ENCODE measurements around the gene UPF2. TPM values are rescaled to one million over a fixed set of nuclear protein-coding genes. Genes with fewer than 3 reads are reported as not detected.

The UPF2 gene
- total and polyA plus RNA-seq, 2 of the 13 experiments (the other 11 are each of a cell fraction or from before 2014, with no cell fraction given): 6.2 to 14.5 TPM

DNA sequence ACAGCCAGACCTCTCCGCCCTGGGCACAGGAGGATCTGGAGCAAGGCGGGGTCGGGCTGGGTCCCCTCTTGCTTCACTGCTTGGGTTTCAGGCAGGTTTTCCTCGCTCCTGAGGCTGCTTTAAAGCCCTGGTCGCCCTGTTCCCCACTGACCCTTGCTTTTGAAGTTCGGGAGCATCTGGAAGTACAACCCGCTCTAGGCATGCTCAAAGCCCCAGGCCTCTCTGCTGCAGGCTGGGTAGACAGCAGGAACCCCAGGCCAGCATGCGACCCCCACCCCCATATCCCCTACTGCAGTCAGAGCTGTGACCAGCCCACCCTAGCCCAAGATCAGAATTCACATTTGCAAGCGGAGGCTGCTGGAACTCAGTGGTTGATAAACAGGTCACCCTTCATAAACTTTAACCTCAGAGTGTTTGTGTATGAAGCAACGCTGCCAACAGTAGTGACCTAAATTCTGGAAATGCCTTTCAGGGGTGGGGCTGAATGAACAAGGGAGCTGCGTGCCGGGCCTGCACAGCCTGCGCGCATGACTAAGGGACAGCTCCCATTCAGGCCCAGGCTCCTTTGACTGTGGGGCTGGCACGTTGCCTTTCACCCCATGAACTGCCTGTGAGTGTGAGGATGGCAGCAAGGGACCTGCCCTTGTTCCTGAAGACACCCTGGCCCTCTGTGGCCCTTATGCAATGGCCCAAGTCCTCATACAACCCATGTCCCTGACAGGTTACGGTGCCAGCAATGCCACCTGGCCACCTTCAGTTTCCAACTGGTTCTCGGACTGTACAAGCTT lies 166.9 kb downstream of the UPF2 start (continued):
- TF ChIP-seq ZSCAN20 (CRISPR knock-in tag; IDR thresholded peaks at IDR 0.05; ENCODE audit: borderline replicate concordance) (peak; percentile 49; the same call in 1 of the 2 replicates), RXRA (CRISPR knock-in tag; IDR thresholded peaks at IDR 0.05) (peak; percentile 90), JDP2 (CRISPR knock-in tag; IDR thresholded peaks at IDR 0.05; ENCODE audit: borderline replicate concordance) (no peak), ZFP41 (CRISPR knock-in tag; IDR thresholded peaks at IDR 0.05; ENCODE audit: borderline replicate concordance) (0 out of 2 replicates have a peak, but pooled peaks have one; percentile 38), SAFB2 (CRISPR knock-in tag; IDR thresholded peaks at IDR 0.05; ENCODE audit: borderline replicate concordance, low read depth) (no peak; the same call in 1 of the 2 replicates), CCDC6 (CRISPR knock-in tag; IDR thresholded peaks at IDR 0.05) (peak; percentile 71; the same call in 1 of the 2 replicates), MIXL1 (CRISPR knock-in tag; IDR thresholded peaks at IDR 0.05) (peak; percentile 63; the same call in 1 of the 2 replicates), CAMTA2 (CRISPR knock-in tag; IDR thresholded peaks at IDR 0.05; ENCODE audit: borderline replicate concordance) (no peak; the same call in 1 of the 2 replicates), MYPOP (CRISPR knock-in tag; IDR thresholded peaks at IDR 0.05) (peak; percentile 58), ZNF230 (CRISPR knock-in tag; IDR thresholded peaks at IDR 0.05) (no peak), ZBTB42 (CRISPR knock-in tag; IDR thresholded peaks at IDR 0.05) (no peak; the same call in 1 of the 2 replicates), ZZZ3 (CRISPR knock-in tag; IDR thresholded peaks at IDR 0.05; ENCODE audit: borderline replicate concordance) (no peak), CC2D1A (CRISPR knock-in tag; IDR thresholded peaks at IDR 0.05) (no peak), MLLT10 (CRISPR knock-in tag; IDR thresholded peaks at IDR 0.05) (no peak), MIER3 (CRISPR knock-in tag; IDR thresholded peaks at IDR 0.05; ENCODE audit: borderline replicate concordance) (peak; percentile 83), GATAD2A (CRISPR knock-in tag; IDR thresholded peaks at IDR 0.05) (peak; percentile 87), SETDB1 (CRISPR knock-in tag; IDR thresholded peaks at IDR 0.05; ENCODE audit: borderline replicate concordance) (no peak)
- TF ChIP-seq, protein P1, sequence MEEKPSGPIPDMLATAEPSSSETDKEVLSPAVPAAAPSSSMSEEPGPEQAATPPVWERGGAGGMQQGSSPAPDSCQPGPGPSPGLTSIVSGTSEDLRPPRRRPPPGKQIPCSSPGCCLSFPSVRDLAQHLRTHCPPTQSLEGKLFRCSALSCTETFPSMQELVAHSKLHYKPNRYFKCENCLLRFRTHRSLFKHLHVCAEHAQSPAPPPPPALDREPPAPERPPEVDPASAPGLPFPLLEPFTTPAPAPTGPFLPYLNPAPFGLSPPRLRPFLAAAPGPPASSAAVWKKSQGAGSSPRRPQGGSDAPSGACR (CRISPR knock-in tag; IDR thresholded peaks at IDR 0.05): peak; percentile 67; the same call in 1 of the 2 replicates
- TF ChIP-seq, protein P2, sequence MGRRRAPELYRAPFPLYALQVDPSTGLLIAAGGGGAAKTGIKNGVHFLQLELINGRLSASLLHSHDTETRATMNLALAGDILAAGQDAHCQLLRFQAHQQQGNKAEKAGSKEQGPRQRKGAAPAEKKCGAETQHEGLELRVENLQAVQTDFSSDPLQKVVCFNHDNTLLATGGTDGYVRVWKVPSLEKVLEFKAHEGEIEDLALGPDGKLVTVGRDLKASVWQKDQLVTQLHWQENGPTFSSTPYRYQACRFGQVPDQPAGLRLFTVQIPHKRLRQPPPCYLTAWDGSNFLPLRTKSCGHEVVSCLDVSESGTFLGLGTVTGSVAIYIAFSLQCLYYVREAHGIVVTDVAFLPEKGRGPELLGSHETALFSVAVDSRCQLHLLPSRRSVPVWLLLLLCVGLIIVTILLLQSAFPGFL (CRISPR knock-in tag; IDR thresholded peaks at IDR 0.05): no peak
- TF ChIP-seq, protein P3, sequence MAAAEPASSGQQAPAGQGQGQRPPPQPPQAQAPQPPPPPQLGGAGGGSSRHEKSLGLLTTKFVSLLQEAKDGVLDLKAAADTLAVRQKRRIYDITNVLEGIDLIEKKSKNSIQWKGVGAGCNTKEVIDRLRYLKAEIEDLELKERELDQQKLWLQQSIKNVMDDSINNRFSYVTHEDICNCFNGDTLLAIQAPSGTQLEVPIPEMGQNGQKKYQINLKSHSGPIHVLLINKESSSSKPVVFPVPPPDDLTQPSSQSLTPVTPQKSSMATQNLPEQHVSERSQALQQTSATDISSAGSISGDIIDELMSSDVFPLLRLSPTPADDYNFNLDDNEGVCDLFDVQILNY (CRISPR knock-in tag; conservative IDR thresholded peaks at IDR 0.05): no peak
- TF ChIP-seq, protein P4, sequence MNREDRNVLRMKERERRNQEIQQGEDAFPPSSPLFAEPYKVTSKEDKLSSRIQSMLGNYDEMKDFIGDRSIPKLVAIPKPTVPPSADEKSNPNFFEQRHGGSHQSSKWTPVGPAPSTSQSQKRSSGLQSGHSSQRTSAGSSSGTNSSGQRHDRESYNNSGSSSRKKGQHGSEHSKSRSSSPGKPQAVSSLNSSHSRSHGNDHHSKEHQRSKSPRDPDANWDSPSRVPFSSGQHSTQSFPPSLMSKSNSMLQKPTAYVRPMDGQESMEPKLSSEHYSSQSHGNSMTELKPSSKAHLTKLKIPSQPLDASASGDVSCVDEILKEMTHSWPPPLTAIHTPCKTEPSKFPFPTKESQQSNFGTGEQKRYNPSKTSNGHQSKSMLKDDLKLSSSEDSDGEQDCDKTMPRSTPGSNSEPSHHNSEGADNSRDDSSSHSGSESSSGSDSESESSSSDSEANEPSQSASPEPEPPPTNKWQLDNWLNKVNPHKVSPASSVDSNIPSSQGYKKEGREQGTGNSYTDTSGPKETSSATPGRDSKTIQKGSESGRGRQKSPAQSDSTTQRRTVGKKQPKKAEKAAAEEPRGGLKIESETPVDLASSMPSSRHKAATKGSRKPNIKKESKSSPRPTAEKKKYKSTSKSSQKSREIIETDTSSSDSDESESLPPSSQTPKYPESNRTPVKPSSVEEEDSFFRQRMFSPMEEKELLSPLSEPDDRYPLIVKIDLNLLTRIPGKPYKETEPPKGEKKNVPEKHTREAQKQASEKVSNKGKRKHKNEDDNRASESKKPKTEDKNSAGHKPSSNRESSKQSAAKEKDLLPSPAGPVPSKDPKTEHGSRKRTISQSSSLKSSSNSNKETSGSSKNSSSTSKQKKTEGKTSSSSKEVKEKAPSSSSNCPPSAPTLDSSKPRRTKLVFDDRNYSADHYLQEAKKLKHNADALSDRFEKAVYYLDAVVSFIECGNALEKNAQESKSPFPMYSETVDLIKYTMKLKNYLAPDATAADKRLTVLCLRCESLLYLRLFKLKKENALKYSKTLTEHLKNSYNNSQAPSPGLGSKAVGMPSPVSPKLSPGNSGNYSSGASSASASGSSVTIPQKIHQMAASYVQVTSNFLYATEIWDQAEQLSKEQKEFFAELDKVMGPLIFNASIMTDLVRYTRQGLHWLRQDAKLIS (CRISPR knock-in tag; IDR thresholded peaks at IDR 0.05): no peak
